DOHH2 (cell line): ENCODE data around the gene IZUMO3.
"Not testable (repeated sequence)": the region's sequence is repeated elsewhere in the genome, so short reads cannot be mapped to it uniquely, and the experiment has no call there.

Experiments used
- EZH2phosphoT487 ChIP-seq: fragments of 200-600 bp; sonication (generic); IDR thresholded peaks from 2 replicates; pipeline ENCODE4 v1.6.1; 2017; ENCODE audit warnings: borderline replicate concordance, mild to moderate bottlenecking, antibody characterized with exemption, low read length, moderate library complexity, mixed read lengths
- TF ChIP-seq, protein P1 (sequence below): fragments of 200-600 bp; sonication (generic); IDR thresholded peaks from one replicate; pipeline ENCODE4 v1.5.1; 2014; ENCODE audit warnings: antibody characterized with exemption, mild to moderate bottlenecking, low read depth, low read length; ENCODE audit not compliant: poor library complexity, severe bottlenecking

DNA sequence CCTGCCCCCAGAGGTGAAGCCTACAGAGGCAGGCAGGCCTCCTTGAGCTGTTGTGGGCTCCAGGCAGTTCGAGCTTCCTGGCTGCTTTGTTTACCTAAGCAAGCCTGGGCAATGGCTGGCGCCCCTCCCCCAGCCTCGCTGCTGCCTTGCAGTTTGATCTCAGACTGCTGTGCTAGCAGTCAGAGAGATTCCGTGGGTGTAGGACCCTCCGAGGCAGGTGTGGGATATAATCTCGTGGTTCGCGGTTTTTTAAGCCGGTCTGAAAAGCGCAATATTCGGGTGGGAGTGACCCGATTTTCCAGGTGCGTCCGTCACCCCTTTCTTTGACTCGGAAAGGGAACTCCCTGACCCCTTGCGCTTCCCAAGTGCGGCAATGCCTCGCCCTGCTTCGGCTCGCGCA lies 34.3 kb upstream of the IZUMO3 start:
- TF ChIP-seq, protein P1, sequence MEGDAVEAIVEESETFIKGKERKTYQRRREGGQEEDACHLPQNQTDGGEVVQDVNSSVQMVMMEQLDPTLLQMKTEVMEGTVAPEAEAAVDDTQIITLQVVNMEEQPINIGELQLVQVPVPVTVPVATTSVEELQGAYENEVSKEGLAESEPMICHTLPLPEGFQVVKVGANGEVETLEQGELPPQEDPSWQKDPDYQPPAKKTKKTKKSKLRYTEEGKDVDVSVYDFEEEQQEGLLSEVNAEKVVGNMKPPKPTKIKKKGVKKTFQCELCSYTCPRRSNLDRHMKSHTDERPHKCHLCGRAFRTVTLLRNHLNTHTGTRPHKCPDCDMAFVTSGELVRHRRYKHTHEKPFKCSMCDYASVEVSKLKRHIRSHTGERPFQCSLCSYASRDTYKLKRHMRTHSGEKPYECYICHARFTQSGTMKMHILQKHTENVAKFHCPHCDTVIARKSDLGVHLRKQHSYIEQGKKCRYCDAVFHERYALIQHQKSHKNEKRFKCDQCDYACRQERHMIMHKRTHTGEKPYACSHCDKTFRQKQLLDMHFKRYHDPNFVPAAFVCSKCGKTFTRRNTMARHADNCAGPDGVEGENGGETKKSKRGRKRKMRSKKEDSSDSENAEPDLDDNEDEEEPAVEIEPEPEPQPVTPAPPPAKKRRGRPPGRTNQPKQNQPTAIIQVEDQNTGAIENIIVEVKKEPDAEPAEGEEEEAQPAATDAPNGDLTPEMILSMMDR, result not testable (repeated sequence)
- TF ChIP-seq EZH2phosphoT487, result not testable (repeated sequence)
